Erythroblast (primary cell): ENCODE results near the gene CISD1.
"Not testable (repeated sequence)": the region's sequence is repeated elsewhere in the genome, so short reads cannot be mapped to it uniquely, and the experiment has no call there.

Experiments
- DNase-seq, 2 experiments: peaks; one replicate each; lab custom pipeline; 2025; lab: John Stamatoyannopoulos, UW
- GATA1 ChIP-seq: IDR thresholded peaks from 2 replicates; pipeline ENCODE4 v1.6.1; 2011; ENCODE audit warnings: low read depth, mild to moderate bottlenecking, control low read depth, low read length, moderate library complexity
- POLR2A ChIP-seq: IDR thresholded peaks from 2 replicates; pipeline ENCODE4 v1.6.1; 2011; ENCODE audit warnings: mild to moderate bottlenecking, low read length

Gene CISD1

DNA sequence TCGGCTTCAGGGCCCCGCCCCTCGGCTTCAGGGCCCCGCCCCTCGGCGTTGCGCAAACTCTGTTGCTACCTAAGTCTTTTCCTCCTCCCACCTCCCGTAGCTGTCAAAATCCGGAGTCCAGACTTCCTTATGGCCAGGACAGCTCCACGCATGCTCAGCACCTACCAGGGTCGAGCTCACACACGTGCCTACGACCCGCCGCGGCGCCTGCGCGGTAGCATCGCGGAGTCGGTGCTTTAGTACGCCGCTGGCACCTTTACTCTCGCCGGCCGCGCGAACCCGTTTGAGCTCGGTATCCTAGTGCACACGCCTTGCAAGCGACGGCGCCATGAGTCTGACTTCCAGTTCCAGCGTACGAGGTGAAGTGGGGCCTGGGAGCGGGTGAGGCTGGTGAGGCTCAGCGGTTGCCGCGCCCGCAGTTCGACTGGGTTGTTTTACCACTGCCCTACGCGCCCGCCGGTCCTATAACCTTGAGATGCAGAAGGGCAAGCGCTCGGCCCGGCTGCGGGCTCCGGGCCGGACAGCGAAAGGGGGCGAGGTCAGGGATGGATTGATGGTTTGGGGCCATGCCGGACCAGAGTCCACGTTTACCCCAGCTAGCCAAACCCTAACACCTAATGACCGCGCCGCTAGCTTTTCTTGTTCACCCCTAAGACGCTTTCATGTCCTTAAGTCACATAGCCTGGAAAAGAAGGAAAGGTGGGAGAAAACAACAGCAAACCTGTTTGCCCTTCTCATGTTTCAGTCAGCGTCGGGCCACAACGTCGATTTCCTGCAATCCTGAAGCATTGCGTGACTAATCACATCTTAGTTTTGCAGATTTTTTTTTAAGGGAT lies at the start of gene CISD1:
CISD1 (plus strand) TSS at position 217 of the 836 bp plus-strand sequence; CDS start at position 329, 112 bp downstream.
- peak; percentile 71 for TF ChIP-seq POLR2A
- no peak for TF ChIP-seq GATA1
- peak; percentile 97 for DNase-seq

DNA sequence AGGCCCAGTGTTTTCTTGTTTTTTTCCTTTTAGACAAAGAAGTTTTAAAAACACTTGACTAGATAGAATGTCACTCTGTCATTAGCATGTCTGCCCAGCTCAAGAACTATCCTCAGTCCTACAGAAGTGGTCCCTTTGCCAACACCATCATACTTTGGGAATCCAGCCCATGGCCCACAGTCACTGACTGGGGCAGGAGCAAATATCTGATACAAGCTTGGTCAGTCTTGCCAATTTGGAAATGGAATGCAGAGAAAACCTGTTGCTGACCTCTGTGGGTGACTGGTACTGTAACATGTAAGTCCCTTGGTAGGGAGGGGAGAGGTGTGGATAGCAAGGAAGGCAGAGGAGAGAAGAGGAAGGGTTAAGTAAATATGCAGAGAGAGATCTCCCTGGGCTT lies 49.1 kb upstream of the CISD1 start:
- no peak for DNase-seq
- TF ChIP-seq GATA1 (no peak), POLR2A (no peak)

DNA sequence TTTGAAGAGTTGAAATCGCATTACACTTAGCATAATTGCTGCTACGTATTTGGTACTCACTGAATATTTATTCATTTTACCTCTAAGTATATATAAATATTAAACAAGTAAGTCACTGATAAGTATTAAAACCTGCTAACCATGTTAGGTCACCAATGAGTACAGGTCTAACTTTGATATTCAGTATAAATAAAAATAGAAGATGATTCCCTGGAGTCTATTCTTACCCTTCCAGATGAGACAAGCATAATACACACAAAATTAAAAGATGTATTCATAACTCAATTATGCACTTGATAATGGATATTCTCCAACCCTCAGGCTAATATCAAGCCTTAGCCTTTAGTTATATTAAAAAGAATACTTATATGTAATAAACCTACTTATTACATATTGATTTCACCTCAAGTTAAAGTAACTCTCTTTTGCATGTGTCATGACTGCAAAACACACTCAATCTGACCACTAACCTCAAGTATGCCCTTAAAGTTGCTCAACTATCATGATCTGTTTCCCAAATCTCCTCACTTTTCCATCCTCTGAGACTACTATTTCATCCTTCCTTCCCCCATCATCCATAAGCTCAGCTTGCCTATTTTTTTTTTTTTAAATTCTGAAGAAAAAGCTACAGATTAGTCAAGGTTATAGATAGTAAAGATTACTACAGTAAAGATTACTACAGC lies 48.1 kb upstream of the CISD1 start:
- TF ChIP-seq GATA1 (no peak), POLR2A (no peak)
- DNase-seq, result no peak

DNA sequence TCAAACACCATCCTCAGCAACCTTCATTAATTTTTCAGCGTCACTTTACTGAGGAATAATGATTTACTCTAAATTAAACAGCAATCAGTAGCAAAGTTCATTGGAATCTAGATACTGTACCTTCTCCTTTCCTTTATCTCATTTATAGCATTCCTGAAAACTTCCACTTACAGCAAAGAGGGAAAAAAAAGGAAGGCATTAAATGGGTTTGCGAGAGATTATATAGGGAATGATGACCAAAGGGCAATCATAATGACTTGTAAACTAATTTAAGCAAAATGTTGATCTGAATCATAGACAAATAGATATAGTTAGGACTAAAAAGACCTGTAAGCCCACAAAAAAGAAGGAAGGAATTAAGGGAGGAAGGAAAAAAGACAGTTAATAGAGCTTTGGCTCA lies 43.3 kb upstream of the CISD1 start:
- no peak for DNase-seq
- TF ChIP-seq POLR2A (no peak), GATA1 (no peak)

DNA sequence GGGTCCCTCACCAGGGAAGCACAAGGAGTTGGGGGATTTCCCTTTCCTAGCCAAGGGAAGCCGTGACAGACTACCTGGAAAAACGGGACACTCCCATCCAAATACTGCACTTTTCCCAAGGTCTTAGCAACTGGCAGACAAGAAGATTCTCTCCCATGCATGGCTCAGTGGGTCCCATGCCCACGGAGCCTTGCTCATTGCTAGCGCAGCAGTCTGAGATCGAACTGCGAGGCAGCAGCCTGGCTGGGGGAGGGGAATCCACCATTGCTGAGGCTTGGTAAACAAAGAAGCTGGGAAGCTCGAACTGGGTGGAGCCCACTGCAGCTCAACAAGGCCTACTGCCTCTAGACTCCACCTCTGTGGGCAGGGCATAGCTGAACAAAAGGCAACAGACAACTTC lies 39.1 kb upstream of the CISD1 start:
- DNase-seq, result not testable (repeated sequence)

DNA sequence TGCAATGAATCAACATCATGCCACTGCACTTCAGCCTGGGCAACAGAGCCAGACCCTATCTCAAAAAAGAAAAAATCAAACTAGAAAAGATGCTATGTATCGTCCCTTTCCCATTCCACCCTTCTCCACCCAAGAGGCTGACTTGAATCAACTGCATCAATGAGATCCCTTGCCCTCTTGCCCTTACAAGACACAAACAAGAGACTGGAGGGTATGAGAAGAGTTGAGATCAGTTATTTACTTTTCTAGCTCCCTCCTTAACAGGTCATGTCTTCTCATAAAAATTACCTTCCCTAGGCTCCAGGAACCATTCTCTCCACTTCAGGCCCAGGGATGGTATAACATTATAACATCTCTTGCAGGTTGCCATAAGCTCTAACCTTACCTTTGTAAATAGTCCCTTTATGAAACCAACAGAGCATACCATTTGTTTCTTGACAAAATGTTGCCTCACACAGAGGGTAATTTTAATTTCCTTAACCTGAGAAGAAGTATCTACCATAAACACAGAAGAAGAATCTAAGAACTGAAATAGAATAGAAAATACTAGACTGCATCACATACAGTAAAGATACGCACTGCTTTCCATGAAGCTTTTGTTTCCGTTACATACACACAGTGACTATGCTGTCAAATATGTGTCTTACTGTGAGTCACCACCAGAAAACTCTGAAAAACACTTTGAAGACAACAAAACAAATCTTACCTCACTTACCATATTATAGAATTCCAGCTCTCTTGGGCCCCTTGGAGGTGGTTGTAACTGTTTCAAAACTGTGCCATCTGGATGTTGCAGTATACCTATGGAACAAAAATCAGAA lies 31.7 kb upstream of the CISD1 start:
- no peak for DNase-seq
- no peak for TF ChIP-seq POLR2A
- TF ChIP-seq GATA1, result no peak

DNA sequence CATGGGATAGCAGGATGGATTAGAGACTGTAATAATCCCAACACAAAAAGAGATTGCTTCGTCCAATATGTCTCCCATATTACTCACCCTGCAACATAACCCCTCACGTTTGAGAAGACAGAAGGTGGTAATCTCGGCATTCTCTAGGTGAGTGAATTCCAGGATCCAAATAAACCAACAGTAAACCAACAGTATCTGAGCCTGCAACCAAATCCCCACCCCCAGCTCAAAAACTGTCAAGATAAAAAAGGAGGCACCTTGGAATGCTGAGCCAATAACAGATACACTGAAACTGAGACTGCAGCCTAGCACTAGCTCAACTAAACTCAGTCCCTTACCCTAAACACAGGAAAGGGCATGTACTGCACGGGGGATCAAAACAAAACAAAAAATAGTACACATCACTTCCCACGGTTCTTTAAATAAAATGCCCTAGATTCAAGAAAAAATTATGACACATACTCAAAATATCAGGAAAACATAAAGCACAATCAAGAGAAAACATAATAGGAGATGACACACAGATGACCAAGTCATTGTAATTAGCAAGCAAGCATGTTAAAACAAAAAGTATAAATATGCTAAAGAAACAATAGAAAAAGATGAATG lies 29.3 kb upstream of the CISD1 start:
- TF ChIP-seq POLR2A (no peak), GATA1 (no peak)
- DNase-seq, result no peak

DNA sequence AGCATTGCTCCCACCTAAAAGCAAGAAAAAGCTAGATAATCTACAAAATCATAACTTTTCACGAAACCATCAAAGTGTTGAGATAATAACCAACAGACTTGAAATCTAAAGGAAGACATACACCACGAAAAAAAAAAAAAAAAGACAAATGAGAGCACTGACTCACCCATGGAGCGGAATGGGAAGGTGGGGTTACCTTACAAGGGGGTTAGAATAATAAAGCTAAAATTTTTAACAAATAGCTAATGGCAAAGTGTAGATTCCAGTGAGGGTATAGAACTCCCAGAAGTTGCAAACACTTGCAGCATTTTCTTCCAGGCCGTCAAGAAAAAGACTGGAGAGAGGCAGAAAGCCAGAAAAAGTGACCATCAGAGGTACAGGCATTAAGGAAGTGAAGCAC lies 28.4 kb upstream of the CISD1 start:
- no peak for DNase-seq
- no peak for TF ChIP-seq GATA1
- TF ChIP-seq POLR2A, result no peak

DNA sequence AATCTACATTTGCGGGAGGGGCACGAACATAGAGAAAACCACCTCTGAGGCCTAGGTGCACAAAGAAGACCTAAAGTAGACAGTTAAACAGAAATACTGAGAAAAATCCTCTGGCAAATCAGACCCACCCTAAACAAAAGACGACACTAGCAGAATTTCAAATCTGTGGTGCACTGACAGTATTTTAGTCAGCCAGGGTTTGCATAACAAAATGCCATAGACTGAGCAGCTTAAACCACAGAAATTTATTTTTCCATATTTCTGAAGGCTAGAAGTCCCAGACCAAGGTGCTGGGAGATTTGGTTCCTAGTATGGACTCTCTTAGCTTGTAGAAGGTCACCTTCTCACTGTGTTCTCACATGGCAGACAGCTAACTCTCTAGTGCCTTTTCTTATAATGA lies 27.6 kb upstream of the CISD1 start:
- TF ChIP-seq POLR2A, result no peak
- TF ChIP-seq GATA1, result no peak
- no peak for DNase-seq

DNA sequence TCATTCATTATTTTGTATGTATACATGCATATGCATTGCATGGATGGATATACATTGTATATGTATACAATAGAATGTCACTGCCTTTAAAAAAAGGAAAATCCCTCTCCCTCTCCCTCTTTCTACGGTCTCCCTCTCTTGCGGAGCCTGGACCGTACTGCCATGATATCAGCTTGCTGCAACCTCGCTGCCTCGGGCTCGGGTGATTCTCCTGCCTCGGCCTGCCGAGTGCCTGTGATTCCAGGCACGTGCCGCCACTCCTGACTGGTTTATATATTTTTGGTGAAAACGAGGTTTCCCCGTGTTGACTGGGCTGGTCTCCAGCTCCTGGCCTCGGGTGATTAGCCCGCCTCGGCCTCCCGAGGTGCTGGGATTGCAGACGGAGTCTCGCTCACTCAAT lies 25.7 kb upstream of the CISD1 start:
- TF ChIP-seq POLR2A, result no peak
- no peak for DNase-seq

DNA sequence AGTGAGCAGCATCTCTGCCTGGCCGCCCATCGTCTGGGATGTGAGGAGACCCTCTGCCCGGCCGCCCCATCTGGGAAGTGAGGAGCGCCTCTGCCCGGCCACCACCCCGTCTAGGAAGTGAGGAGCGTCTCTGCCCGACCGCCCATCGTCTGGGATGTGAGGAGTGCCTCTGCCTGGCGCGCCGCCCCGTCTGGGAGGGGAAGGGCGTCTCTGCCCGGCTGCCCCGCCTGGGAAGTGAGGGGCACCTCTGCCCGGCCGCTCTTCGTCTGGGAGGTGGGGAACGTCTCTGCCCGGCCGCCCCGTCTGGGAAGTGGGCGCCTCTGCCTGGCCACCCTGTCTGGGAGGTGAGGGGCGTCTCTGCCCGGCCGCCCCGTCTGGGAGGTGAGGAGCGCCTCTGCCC lies 25.2 kb upstream of the CISD1 start:
- DNase-seq, result not testable (repeated sequence)

DNA sequence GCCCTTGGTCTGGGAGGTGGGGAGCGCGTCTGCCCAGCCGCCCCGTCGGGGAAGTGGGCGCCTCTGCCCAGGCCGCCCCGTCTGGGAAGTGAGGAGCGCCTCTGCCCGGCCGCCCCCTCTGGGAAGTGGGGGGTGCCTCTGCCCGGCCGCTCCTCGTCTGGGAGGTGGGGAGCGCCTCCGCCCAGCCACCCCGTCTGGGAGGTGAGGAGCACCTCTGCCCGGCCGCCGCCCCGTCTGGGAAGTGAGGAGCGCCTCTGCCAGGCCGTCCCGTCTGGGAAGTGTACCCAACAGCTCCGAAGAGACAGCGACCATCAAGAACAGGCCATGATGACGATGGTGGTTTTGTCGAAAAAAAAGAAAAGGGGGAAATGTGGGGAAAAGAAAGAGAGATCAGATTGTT lies 24.7 kb upstream of the CISD1 start:
- not testable (repeated sequence) for DNase-seq

DNA sequence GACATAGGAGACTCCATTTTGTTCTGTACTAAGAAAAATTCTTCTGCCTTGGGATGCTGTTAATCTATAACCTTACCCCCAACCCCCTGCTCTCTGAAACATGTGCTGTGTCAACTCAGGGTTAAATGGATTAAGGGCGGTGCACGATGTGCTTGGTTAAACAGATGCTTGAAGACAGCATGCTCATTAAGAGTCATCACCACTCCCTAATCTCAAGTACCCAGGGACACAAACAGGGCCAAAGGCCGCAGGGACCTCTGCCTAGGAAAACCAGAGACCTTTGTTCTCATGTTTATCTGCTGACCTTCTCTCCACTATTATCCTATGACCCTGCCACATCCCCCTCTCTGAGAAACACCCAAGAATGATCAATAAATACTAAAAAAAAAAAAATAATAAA lies 24.3 kb upstream of the CISD1 start:
- not testable (repeated sequence) for DNase-seq

DNA sequence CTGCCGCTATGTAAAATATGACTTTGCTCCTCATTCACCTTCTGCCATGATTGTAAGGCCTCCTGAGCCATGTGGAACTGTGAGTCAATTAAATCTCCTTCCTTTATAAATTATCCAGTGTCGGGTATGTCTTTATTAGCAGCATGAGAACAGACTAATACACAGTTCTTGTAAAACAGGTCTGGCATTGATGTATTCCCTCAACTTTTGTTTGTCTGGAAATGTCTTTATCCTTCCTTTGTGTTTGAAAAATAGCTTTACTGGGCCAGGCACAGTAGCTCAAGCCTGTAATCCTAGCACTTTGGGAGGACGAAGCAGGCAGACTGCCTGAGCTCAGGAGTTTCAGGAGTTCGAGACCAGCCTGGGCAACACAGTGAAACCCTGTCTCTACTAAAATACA lies 15.8 kb upstream of the CISD1 start:
- no peak for DNase-seq
- no peak for TF ChIP-seq POLR2A
